H1 (cell line): ENCODE data around the gene SMIM1. TPM values are rescaled to one million over a fixed set of nuclear protein-coding genes. Genes with fewer than 3 reads are reported as not detected.

Experiments
- CTCF ChIA-PET: fragments of 300-600 bp; sonication (Branson Sonifier 250); formaldehyde crosslinking; loops from one replicate; lab custom pipeline; 2021; ENCODE audit not compliant: partially characterized antibody; lab: Charles Lee
- POLR2A ChIA-PET: fragments of 300-600 bp; sonication (Branson Sonifier 250); formaldehyde crosslinking; loops from one replicate; lab custom pipeline; 2021; ENCODE audit warnings: inconsistent platforms; ENCODE audit not compliant: partially characterized antibody; lab: Charles Lee
- DNase-seq, 2 experiments: peaks; one replicate each; pipeline versions ENCODE4 v3.0.0 to v3.0.0-alpha.2; 2010 to 2022; ENCODE audit warnings: low spot score in 2 of 2, low read depth in 1 of 2, mixed read lengths in 1 of 2
- FAIRE-seq: peaks from 2 replicates; lab custom pipeline; 2011; peaks lifted over from hg19 to GRCh38; lab: Jason Lieb, UNC
- H2AFZ ChIP-seq: 2 replicates; pipeline ENCODE4 v1.8.1; 2012; ENCODE audit warnings: low read length, inconsistent platforms
- H2AK5ac ChIP-seq: 2 replicates; pipeline ENCODE4 v1.6.1; 2013; ENCODE audit warnings: low read depth, low read length
- H2BK120ac ChIP-seq: replicated peaks from 2 replicates; pipeline ENCODE3; 2013; ENCODE audit warnings: low read depth, low read length, inconsistent platforms
- H2BK12ac ChIP-seq: 2 replicates; pipeline ENCODE4 v1.6.1; 2013; ENCODE audit warnings: low read depth, low read length
- H2BK15ac ChIP-seq: 2 replicates; pipeline ENCODE4 v1.6.1; 2013; ENCODE audit warnings: low read length
- H2BK20ac ChIP-seq: 2 replicates; pipeline ENCODE4 v1.6.1; 2013; ENCODE audit warnings: low read length
- H2BK5ac ChIP-seq: 2 replicates; pipeline ENCODE4 v1.6.1; 2013; ENCODE audit warnings: low read depth, low read length
- H3K14ac ChIP-seq: 2 replicates; pipeline ENCODE4 v1.6.1; 2013; ENCODE audit warnings: inconsistent platforms; ENCODE audit not compliant: insufficient read length
- H3K18ac ChIP-seq: 2 replicates; pipeline ENCODE4 v1.6.1; 2013; ENCODE audit warnings: low read length; ENCODE audit errors: extremely low read depth
- H3K23ac ChIP-seq: 2 replicates; pipeline ENCODE4 v1.6.1; 2013; ENCODE audit warnings: inconsistent platforms; ENCODE audit not compliant: insufficient read length
- H3K23me2 ChIP-seq: 2 replicates; pipeline ENCODE4 v1.6.1; 2013; ENCODE audit warnings: low read depth, low read length
- H3K27ac ChIP-seq: 2 replicates; pipeline ENCODE4 v1.6.1; 2011; ENCODE audit warnings: low read depth, low read length, inconsistent platforms
- H3K27me3 ChIP-seq, 4 experiments: replicated peaks in 1 of 4; 1 replicate in 1 of 4; 2 replicates in 3 of 4; pipeline versions ENCODE4 v1.6.1 to v1.8.1; 2011 to 2013; ENCODE audit warnings: low read length in 3 of 4, mild to moderate bottlenecking in 3 of 4, inconsistent platforms in 2 of 4, mixed read lengths in 2 of 4, moderate library complexity in 1 of 4; ENCODE audit not compliant: control insufficient read depth in 3 of 4, insufficient read depth in 3 of 4; ENCODE audit errors: extremely low read depth in 1 of 4
- H3K36me3 ChIP-seq, 4 experiments: 2 replicates each; pipeline versions ENCODE4 v1.6.1 to v1.8.1; 2011 to 2013; ENCODE audit warnings: mild to moderate bottlenecking in 4 of 4, low read length in 3 of 4, moderate library complexity in 2 of 4, control low read depth in 1 of 4, inconsistent platforms in 1 of 4; ENCODE audit not compliant: insufficient read depth in 4 of 4, control insufficient read depth in 2 of 4
- H3K4ac ChIP-seq: replicated peaks from 2 replicates; pipeline ENCODE3; 2013; ENCODE audit warnings: low read length, low read depth, mixed read lengths, inconsistent platforms; ENCODE audit not compliant: insufficient read length
- H3K4me1 ChIP-seq, 4 experiments: replicated peaks in 1 of 4; 1 replicate in 1 of 4; 2 replicates in 3 of 4; pipeline versions ENCODE4 v1.6.1 to v1.8.1; 2011 to 2013; ENCODE audit warnings: low read length in 3 of 4, inconsistent platforms in 2 of 4, mixed read lengths in 1 of 4; ENCODE audit not compliant: insufficient read depth in 4 of 4, control insufficient read depth in 3 of 4
- H3K4me2 ChIP-seq, 2 experiments: 2 replicates each; pipeline versions ENCODE4 v1.6.1 to v1.8.1; 2011 to 2013; ENCODE audit warnings: low read depth in 2 of 2, low read length in 2 of 2, control low read depth in 1 of 2, inconsistent platforms in 1 of 2, mild to moderate bottlenecking in 1 of 2; ENCODE audit not compliant: insufficient read depth in 1 of 2
- H3K4me3 ChIP-seq, 4 experiments: fragments of 200-600, 300-600 bp in 1 of 4; sonication (generic), shearing (Covaris generic), sonication (Bioruptor Twin) in 1 of 4; 2 replicates each; pipeline versions ENCODE4 v1.5.1 to v1.8.1; 2011 to 2016; ENCODE audit warnings: low read length in 4 of 4, low read depth in 3 of 4, control low read depth in 2 of 4, inconsistent platforms in 2 of 4, mild to moderate bottlenecking in 2 of 4, mixed read lengths in 1 of 4, moderate library complexity in 1 of 4; ENCODE audit not compliant: insufficient read depth in 2 of 4; ENCODE audit errors: extremely low read depth in 1 of 4
- H3K56ac ChIP-seq: replicated peaks from 2 replicates; pipeline ENCODE3; 2013; ENCODE audit warnings: low read depth, mild to moderate bottlenecking, mixed read lengths, low read length, inconsistent platforms; ENCODE audit not compliant: insufficient read length
- H3K79me1 ChIP-seq: 2 replicates; pipeline ENCODE4 v1.6.1; 2013; ENCODE audit warnings: low read depth, low read length, control low read depth
- H3K79me2 ChIP-seq, 2 experiments: 2 replicates each; pipeline versions ENCODE4 v1.6.1 to v1.8.1; 2012 to 2013; ENCODE audit warnings: low read length in 2 of 2, mild to moderate bottlenecking in 2 of 2, inconsistent platforms in 1 of 2; ENCODE audit not compliant: insufficient read depth in 2 of 2, control insufficient read depth in 1 of 2
- H3K9ac ChIP-seq, 4 experiments: replicated peaks in 1 of 4; 1 replicate in 1 of 4; 2 replicates in 3 of 4; pipeline versions ENCODE4 v1.6.1 to v1.8.1; 2011 to 2013; ENCODE audit warnings: low read depth in 3 of 4, low read length in 3 of 4, control low read depth in 2 of 4, mild to moderate bottlenecking in 2 of 4, moderate library complexity in 2 of 4, inconsistent platforms in 1 of 4; ENCODE audit errors: extremely low read depth in 1 of 4
- H3K9me3 ChIP-seq, 2 experiments: 2 replicates each; pipeline versions ENCODE4 v1.6.1 to v1.8.1; 2012 to 2013; ENCODE audit warnings: mild to moderate bottlenecking in 2 of 2, moderate library complexity in 2 of 2, control low read depth in 1 of 2, inconsistent platforms in 1 of 2, low read depth in 1 of 2, low read length in 1 of 2, mixed read lengths in 1 of 2; ENCODE audit not compliant: insufficient read depth in 2 of 2
- H4K20me1 ChIP-seq, 2 experiments: replicated peaks in 1 of 2; 2 replicates each; pipeline versions ENCODE3 to v1.8.1; 2011 to 2013; ENCODE audit warnings: inconsistent platforms in 2 of 2, low read length in 2 of 2, mild to moderate bottlenecking in 1 of 2; ENCODE audit not compliant: insufficient read depth in 2 of 2, control insufficient read depth in 1 of 2
- H4K5ac ChIP-seq: 2 replicates; pipeline ENCODE4 v1.6.1; 2013; ENCODE audit warnings: low read length, low read depth, mixed read lengths, inconsistent platforms; ENCODE audit not compliant: insufficient read length
- H4K8ac ChIP-seq: 2 replicates; pipeline ENCODE4 v1.8.0; 2013; ENCODE audit warnings: mild to moderate bottlenecking, moderate library complexity, low read length, inconsistent platforms; ENCODE audit not compliant: insufficient read depth; ENCODE audit errors: extremely low read depth
- H4K91ac ChIP-seq: replicated peaks from 2 replicates; pipeline ENCODE3; 2013; ENCODE audit warnings: low read length, mixed read lengths, inconsistent platforms; ENCODE audit not compliant: insufficient read length
- WGBS, 2 experiments: shearing (Covaris generic) in 1 of 2; methylation state at CpG; one replicate each; pipeline versions ENCODE4 v1.1.6 to v1.1.7; 2013 to 2015; ENCODE audit warnings: low lambda C conversion rate in 2 of 2, mixed read lengths in 2 of 2, inconsistent platforms in 1 of 2, low coverage in 1 of 2, missing lambda C conversion rate in 1 of 2; ENCODE audit not compliant: insufficient replicate concordance in 2 of 2, insufficient coverage in 1 of 2, insufficient read length in 1 of 2; ENCODE audit errors: extremely low coverage in 1 of 2, missing lambda C conversion rate in 1 of 2; 5-methylcytosine and 5-hydroxymethylcytosine counted together
- polyA plus RNA-seq, 7 experiments: library from polyadenylated mRNA; depleted of rRNA in 3 of 7; stranded (reverse) in 5 of 7; unstranded in 2 of 7; fragments of >200 nt in 5 of 7; fragments of 200-250 nt in 2 of 7; gene quantifications; 1 replicate in 5 of 7; 2 replicates in 1 of 7; 4 replicates in 1 of 7; pipeline versions ENCODE4 v1.2.1 to v1.2.3, GENCODE V29; 2011 to 2013; ENCODE audit warnings: missing spikeins in 2 of 7, mixed read lengths in 2 of 7
- total RNA-seq: library from RNA; stranded (reverse); fragmentation: NEBNext Ultra II Directional; extraction: Animal tissue kit (Norgen Biotek cat#: 25700); gene quantifications from 2 replicates; pipeline ENCODE4 v1.2.1, GENCODE V29; 2021

SMIM1 gene
- total and polyA plus RNA-seq, 2 of the 8 experiments (the other 6 are each of a cell fraction or from before 2014, with no cell fraction given): 7.7 to 9.7 TPM

DNA sequence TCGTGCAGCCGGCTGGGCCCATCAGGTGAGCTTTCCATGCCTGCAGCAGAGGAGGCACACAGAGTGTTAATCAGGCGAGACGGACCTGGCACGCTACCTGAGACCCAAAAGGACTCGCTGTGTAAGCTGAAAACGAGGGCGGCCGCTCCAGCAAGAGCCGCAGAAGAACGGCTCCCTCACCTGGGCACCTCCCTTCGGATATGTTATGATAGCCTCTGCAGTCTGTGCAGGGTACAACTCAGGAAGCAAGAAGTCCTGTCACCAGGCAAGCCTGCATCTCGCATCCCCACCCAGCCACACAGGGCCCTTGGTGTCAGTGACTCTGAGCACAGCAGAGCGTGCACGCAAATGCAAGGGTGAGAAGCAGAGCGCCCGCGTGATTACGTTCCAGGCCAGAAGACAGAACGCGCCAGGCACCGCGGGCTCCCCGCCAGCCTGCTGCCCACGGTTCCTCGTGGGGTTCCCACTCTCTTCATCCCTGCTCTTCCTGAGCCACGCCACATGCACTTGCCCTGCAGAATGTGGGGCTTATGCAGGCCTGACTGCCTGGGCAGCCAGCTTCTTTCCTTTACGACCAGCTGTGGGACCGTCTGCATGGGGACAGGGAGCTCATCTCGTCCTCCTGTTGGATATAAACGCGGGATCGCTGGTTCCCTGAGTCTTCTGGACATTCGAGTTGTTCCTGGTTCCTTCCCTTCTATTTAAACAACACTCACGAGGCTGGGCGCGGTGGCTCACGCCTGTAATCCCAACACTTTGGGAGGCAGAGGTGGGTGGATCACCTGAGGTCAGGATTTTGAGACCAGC lies 44.0 kb downstream of the SMIM1 start:
- Histone ChIP-seq H3K27ac (no peak overlapping the region), H2BK12ac (no peak overlapping the region), H4K20me1 (peaks cover 0 to 1% of the 10 kb centered on the region in 2 experiments), H2AK5ac (no peak overlapping the region), H2BK5ac (no peak overlapping the region), H4K8ac (no peak overlapping the region), H3K9ac (no peak overlapping the region), H2BK15ac (no peak overlapping the region), H4K5ac (no peak overlapping the region), H3K56ac (no peak overlapping the region), H3K4ac (no peak overlapping the region), H3K4me1 (no peaks in the 10 kb centered on the region; a peak in 1 of 7 replicates), H3K23ac (no peak overlapping the region), H3K79me2 (no peaks in the 10 kb centered on the region), H3K27me3 (no peaks in the 10 kb centered on the region), H3K14ac (no peak overlapping the region), H4K91ac (no peak overlapping the region), H3K79me1 (no peaks in the 10 kb centered on the region), H2BK120ac (no peak overlapping the region), H3K36me3 (peaks cover 0 to 3% (median 0%) of the 10 kb centered on the region in 4 experiments; a peak in 1 of 8 replicates), H2BK20ac (no peak overlapping the region), H2AFZ (no peak overlapping the region), H3K4me2 (no peak overlapping the region), H3K9me3 (no peaks in the 10 kb centered on the region), H3K18ac (no peak overlapping the region), H3K4me3 (no peak overlapping the region), H3K23me2 (no peaks in the 10 kb centered on the region)
- DNase-seq (no peak), FAIRE-seq (no peak)
- WGBS, 2 experiments: 91% methylated on average over 38 of the region's 38 CpGs; no CpG with 5 or more reads in 1 of the 2 experiments
- ChIA-PET CTCF (interaction anchor here (0.6 to 2.7 kb wide), 2 partner anchors 12 to 39 kb away, joined by 3 to 8 read pairs; no protein-coding TSS in a partner anchor), POLR2A (interaction anchor here (0.9 to 1.6 kb wide), 2 partner anchors 22 to 23 kb away, joined by 3 to 4 read pairs; no protein-coding TSS in a partner anchor)
